HepG2 (cell line): ENCODE results near the gene CHMP4B. TPM values are rescaled to one million over a fixed set of nuclear protein-coding genes. Genes with fewer than 3 reads are reported as not detected.

ENCODE experiments used
- ARNTL ChIP-seq: sonication (generic); formaldehyde crosslinking; IDR thresholded peaks from 2 replicates; pipeline ENCODE4 v1.4.0; 2020; ENCODE audit warnings: mild to moderate bottlenecking, missing genetic modification reagents
- ATM ChIP-seq: fragments of 450-650 bp; IDR thresholded peaks from 2 replicates; pipeline ENCODE4 v1.7.1; 2017; ENCODE audit warnings: mild to moderate bottlenecking, borderline replicate concordance
- EEA1 ChIP-seq: sonication (generic); formaldehyde crosslinking; IDR thresholded peaks from 2 replicates; pipeline ENCODE4 v1.5.1; 2020; ENCODE audit warnings: mild to moderate bottlenecking, missing genetic modification reagents, borderline replicate concordance
- ISX ChIP-seq: sonication (generic); formaldehyde crosslinking; conservative IDR thresholded peaks from 2 replicates; pipeline ENCODE4 v1.5.0; 2020; ENCODE audit warnings: missing genetic modification reagents
- MLLT10 ChIP-seq: sonication (generic); formaldehyde crosslinking; IDR thresholded peaks from 2 replicates; pipeline ENCODE4 v1.4.0; 2020; ENCODE audit warnings: missing genetic modification reagents
- SETDB1 ChIP-seq: sonication (generic); formaldehyde crosslinking; IDR thresholded peaks from 2 replicates; pipeline ENCODE4 v1.5.1; 2020; ENCODE audit warnings: missing genetic modification reagents, mild to moderate bottlenecking, borderline replicate concordance
- SPEN ChIP-seq: sonication (generic); formaldehyde crosslinking; IDR thresholded peaks from 2 replicates; pipeline ENCODE4 v1.5.1; 2020; ENCODE audit warnings: low read depth, mild to moderate bottlenecking, missing genetic modification reagents
- ZFAT ChIP-seq: sonication (generic); formaldehyde crosslinking; conservative IDR thresholded peaks from 2 replicates; pipeline ENCODE4 v1.8.1; 2023; ENCODE audit warnings: missing genetic modification reagents, inconsistent platforms
- ZNF12 ChIP-seq: sonication (generic); formaldehyde crosslinking; IDR thresholded peaks from 2 replicates; pipeline ENCODE4 v1.5.0; 2020; ENCODE audit warnings: missing genetic modification reagents
- ZNF615 ChIP-seq: sonication (generic); formaldehyde crosslinking; IDR thresholded peaks from 2 replicates; pipeline ENCODE4 v1.5.0; 2020; ENCODE audit warnings: mild to moderate bottlenecking, missing genetic modification reagents, borderline replicate concordance
- polyA plus RNA-seq, 8 experiments: library from polyadenylated mRNA; depleted of rRNA in 3 of 8; stranded (reverse) in 7 of 8; unstranded in 1 of 8; fragments of >200 nt; fragmentation: Illumina TruSeq in 4 of 8; extraction: Trizol in 4 of 8; gene quantifications; 2 replicates each; pipeline versions ENCODE4 v1.2.1 to v1.2.3, GENCODE V29; 2011 to 2016; ENCODE audit warnings: low read depth in 4 of 8, missing spikeins in 1 of 8, mixed read lengths in 1 of 8; ENCODE audit not compliant: insufficient read depth in 1 of 8
- total RNA-seq, 5 experiments: library from RNA; depleted of rRNA; stranded (reverse); fragments of >200 nt; fragmentation: Illumina TruSeq; extraction: Trizol; gene quantifications; 2 replicates each; pipeline ENCODE4 v1.2.3, GENCODE V29; 2016; ENCODE audit warnings: low read depth in 1 of 5
- TF ChIP-seq, protein P1 (sequence below): sonication (generic); formaldehyde crosslinking; IDR thresholded peaks from 2 replicates; pipeline ENCODE4 v1.4.0; 2020; ENCODE audit warnings: missing genetic modification reagents, borderline replicate concordance
- TF ChIP-seq, protein P2 (sequence below): sonication (generic); formaldehyde crosslinking; IDR thresholded peaks from 2 replicates; pipeline ENCODE4 v1.9.0; 2021; ENCODE audit warnings: missing genetic modification reagents, borderline replicate concordance
- TF ChIP-seq, protein P3 (sequence below): sonication (generic); formaldehyde crosslinking; conservative IDR thresholded peaks from 2 replicates; pipeline ENCODE4 v1.5.0; 2020; ENCODE audit warnings: missing genetic modification reagents
- TF ChIP-seq, protein P4 (sequence below): fragments of 450-650 bp; IDR thresholded peaks from 2 replicates; pipeline ENCODE4 v1.6.1; 2016
- TF ChIP-seq, protein P5 (sequence below): sonication (generic); formaldehyde crosslinking; conservative IDR thresholded peaks from 2 replicates; pipeline ENCODE4 v1.8.0; 2022; ENCODE audit warnings: missing genetic modification reagents
- TF ChIP-seq, protein P6 (sequence below): sonication (generic); formaldehyde crosslinking; IDR thresholded peaks from 2 replicates; pipeline ENCODE4 v1.5.0; 2020; ENCODE audit warnings: missing genetic modification reagents

CHMP4B gene
- total and polyA plus RNA-seq, 2 of the 13 experiments (the other 11 are each of a cell fraction or from before 2014, with no cell fraction given): 40.1 to 45.6 TPM

DNA sequence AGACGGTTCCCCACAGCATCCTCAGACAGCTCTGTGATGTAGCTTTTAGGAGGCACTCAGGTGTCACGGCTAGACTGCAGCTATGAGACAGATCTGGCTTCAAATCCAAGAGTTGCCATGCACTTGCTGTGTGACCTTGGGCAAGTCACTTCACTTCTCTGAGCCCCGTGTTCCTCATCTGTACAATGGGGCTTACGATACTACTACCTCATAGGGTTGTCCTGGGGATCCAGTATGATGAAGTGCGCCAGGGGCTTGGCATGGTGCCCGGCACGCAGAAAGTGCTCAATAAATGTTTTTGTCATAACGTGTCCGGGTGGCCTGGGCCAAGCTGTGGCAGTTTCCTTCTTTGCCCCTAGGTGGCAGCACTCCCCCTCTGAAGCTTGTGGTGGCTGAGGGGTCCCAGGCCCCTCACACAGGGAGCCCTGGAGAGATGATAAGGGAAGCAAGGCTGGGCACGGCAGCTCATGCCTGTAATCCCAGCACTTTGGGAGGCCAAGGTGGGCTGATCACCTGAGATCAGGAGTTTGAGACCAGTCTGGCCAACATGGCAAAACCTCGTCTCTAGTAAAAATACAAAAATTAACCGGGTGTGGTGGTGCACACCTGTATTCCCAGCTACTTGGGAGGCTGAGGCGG lies 19.1 kb upstream of the CHMP4B start (continued):
- TF ChIP-seq, protein P1, sequence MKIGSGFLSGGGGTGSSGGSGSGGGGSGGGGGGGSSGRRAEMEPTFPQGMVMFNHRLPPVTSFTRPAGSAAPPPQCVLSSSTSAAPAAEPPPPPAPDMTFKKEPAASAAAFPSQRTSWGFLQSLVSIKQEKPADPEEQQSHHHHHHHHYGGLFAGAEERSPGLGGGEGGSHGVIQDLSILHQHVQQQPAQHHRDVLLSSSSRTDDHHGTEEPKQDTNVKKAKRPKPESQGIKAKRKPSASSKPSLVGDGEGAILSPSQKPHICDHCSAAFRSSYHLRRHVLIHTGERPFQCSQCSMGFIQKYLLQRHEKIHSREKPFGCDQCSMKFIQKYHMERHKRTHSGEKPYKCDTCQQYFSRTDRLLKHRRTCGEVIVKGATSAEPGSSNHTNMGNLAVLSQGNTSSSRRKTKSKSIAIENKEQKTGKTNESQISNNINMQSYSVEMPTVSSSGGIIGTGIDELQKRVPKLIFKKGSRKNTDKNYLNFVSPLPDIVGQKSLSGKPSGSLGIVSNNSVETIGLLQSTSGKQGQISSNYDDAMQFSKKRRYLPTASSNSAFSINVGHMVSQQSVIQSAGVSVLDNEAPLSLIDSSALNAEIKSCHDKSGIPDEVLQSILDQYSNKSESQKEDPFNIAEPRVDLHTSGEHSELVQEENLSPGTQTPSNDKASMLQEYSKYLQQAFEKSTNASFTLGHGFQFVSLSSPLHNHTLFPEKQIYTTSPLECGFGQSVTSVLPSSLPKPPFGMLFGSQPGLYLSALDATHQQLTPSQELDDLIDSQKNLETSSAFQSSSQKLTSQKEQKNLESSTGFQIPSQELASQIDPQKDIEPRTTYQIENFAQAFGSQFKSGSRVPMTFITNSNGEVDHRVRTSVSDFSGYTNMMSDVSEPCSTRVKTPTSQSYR (CRISPR knock-in tag): no peak
- TF ChIP-seq, protein P2, sequence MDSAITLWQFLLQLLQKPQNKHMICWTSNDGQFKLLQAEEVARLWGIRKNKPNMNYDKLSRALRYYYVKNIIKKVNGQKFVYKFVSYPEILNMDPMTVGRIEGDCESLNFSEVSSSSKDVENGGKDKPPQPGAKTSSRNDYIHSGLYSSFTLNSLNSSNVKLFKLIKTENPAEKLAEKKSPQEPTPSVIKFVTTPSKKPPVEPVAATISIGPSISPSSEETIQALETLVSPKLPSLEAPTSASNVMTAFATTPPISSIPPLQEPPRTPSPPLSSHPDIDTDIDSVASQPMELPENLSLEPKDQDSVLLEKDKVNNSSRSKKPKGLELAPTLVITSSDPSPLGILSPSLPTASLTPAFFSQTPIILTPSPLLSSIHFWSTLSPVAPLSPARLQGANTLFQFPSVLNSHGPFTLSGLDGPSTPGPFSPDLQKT: no peak
- TF ChIP-seq SPEN (no peak), ZNF615 (CRISPR knock-in tag) (0 out of 2 replicates have a peak, but pooled peaks have one; percentile 33), ARNTL (CRISPR knock-in tag) (no peak), SETDB1 (CRISPR knock-in tag) (no peak), ISX (CRISPR knock-in tag) (no peak), ZFAT (CRISPR knock-in tag) (no peak), MLLT10 (CRISPR knock-in tag) (no peak), EEA1 (CRISPR knock-in tag) (no peak), ZNF12 (CRISPR knock-in tag) (no peak), ATM (no peak)
- TF ChIP-seq, protein P3, sequence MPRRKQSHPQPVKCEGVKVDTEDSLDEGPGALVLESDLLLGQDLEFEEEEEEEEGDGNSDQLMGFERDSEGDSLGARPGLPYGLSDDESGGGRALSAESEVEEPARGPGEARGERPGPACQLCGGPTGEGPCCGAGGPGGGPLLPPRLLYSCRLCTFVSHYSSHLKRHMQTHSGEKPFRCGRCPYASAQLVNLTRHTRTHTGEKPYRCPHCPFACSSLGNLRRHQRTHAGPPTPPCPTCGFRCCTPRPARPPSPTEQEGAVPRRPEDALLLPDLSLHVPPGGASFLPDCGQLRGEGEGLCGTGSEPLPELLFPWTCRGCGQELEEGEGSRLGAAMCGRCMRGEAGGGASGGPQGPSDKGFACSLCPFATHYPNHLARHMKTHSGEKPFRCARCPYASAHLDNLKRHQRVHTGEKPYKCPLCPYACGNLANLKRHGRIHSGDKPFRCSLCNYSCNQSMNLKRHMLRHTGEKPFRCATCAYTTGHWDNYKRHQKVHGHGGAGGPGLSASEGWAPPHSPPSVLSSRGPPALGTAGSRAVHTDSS: no peak
- TF ChIP-seq, protein P4, sequence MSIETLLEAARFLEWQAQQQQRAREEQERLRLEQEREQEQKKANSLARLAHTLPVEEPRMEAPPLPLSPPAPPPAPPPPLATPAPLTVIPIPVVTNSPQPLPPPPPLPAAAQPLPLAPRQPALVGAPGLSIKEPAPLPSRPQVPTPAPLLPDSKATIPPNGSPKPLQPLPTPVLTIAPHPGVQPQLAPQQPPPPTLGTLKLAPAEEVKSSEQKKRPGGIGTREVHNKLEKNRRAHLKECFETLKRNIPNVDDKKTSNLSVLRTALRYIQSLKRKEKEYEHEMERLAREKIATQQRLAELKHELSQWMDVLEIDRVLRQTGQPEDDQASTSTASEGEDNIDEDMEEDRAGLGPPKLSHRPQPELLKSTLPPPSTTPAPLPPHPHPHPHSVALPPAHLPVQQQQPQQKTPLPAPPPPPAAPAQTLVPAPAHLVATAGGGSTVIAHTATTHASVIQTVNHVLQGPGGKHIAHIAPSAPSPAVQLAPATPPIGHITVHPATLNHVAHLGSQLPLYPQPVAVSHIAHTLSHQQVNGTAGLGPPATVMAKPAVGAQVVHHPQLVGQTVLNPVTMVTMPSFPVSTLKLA: no peak
- TF ChIP-seq, protein P5, sequence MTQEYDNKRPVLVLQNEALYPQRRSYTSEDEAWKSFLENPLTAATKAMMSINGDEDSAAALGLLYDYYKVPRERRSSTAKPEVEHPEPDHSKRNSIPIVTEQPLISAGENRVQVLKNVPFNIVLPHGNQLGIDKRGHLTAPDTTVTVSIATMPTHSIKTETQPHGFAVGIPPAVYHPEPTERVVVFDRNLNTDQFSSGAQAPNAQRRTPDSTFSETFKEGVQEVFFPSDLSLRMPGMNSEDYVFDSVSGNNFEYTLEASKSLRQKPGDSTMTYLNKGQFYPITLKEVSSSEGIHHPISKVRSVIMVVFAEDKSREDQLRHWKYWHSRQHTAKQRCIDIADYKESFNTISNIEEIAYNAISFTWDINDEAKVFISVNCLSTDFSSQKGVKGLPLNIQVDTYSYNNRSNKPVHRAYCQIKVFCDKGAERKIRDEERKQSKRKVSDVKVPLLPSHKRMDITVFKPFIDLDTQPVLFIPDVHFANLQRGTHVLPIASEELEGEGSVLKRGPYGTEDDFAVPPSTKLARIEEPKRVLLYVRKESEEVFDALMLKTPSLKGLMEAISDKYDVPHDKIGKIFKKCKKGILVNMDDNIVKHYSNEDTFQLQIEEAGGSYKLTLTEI (CRISPR knock-in tag): no peak
- TF ChIP-seq, protein P6, sequence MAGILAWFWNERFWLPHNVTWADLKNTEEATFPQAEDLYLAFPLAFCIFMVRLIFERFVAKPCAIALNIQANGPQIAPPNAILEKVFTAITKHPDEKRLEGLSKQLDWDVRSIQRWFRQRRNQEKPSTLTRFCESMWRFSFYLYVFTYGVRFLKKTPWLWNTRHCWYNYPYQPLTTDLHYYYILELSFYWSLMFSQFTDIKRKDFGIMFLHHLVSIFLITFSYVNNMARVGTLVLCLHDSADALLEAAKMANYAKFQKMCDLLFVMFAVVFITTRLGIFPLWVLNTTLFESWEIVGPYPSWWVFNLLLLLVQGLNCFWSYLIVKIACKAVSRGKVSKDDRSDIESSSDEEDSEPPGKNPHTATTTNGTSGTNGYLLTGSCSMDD (CRISPR knock-in tag): no peak
